DOHH2 (cell line): ENCODE measurements around the gene ADAP1.

Experiments
- H3F3A ChIP-seq: fragments of 200-600 bp; sonication (generic), shearing (Covaris generic); 2 replicates; pipeline ENCODE4 v1.6.0; 2016; ENCODE audit warnings: antibody characterized with exemption, mild to moderate bottlenecking; ENCODE audit not compliant: control insufficient read depth, insufficient read depth
- H3K27ac ChIP-seq: fragments of 200-600 bp; sonication (generic); 2 replicates; pipeline ENCODE4 v1.5.1; 2014; ENCODE audit warnings: low read depth, mild to moderate bottlenecking, low read length, moderate library complexity
- H3K27me3 ChIP-seq: fragments of 200-600 bp; sonication (generic); 2 replicates; pipeline ENCODE4 v1.6.1; 2014; ENCODE audit warnings: mild to moderate bottlenecking, low read length, mixed read lengths; ENCODE audit not compliant: control insufficient read depth
- H3K36me3 ChIP-seq: fragments of 200-600 bp; sonication (generic); 2 replicates; pipeline ENCODE4 v1.6.1; 2014; ENCODE audit warnings: mild to moderate bottlenecking, low read length, moderate library complexity, mixed read lengths; ENCODE audit not compliant: control insufficient read depth
- H3K4me1 ChIP-seq: fragments of 200-600 bp; sonication (generic); 2 replicates; pipeline ENCODE4 v1.6.1; 2014; ENCODE audit warnings: mild to moderate bottlenecking, low read length, mixed read lengths; ENCODE audit not compliant: control insufficient read depth
- H3K4me2 ChIP-seq: fragments of 200-600 bp; sonication (generic); 2 replicates; pipeline ENCODE4 v1.6.0; 2014; ENCODE audit warnings: mild to moderate bottlenecking, low read length, moderate library complexity
- H3K4me3 ChIP-seq: fragments of 200-600 bp; sonication (generic); 2 replicates; pipeline ENCODE4 v1.5.1; 2014; ENCODE audit warnings: mild to moderate bottlenecking, low read length, mixed read lengths
- H3K79me2 ChIP-seq: fragments of 200-600 bp; sonication (generic); 2 replicates; pipeline ENCODE4 v1.6.1; 2014; ENCODE audit warnings: mild to moderate bottlenecking, low read length, mixed read lengths; ENCODE audit not compliant: control insufficient read depth
- H3K9me2 ChIP-seq: fragments of 200-600 bp; sonication (generic); replicated peaks from 2 replicates; pipeline ENCODE4 v1.6.1; 2014; ENCODE audit warnings: mild to moderate bottlenecking, low read length, mixed read lengths; ENCODE audit not compliant: control insufficient read depth
- H3K9me3 ChIP-seq: fragments of 200-600 bp; sonication (generic); 2 replicates; pipeline ENCODE4 v1.6.1; 2014; ENCODE audit warnings: antibody characterized with exemption, low read length, mixed read lengths; ENCODE audit not compliant: control insufficient read depth, insufficient read depth
- H4K20me1 ChIP-seq: fragments of 200-600 bp; sonication (generic); 2 replicates; pipeline ENCODE4 v1.6.0; 2014; ENCODE audit warnings: low read depth, mild to moderate bottlenecking, antibody characterized with exemption, low read length, moderate library complexity; ENCODE audit not compliant: control insufficient read depth, insufficient read depth
- EZH2phosphoT487 ChIP-seq: fragments of 200-600 bp; sonication (generic); IDR thresholded peaks from 2 replicates; pipeline ENCODE4 v1.6.1; 2017; ENCODE audit warnings: borderline replicate concordance, mild to moderate bottlenecking, antibody characterized with exemption, low read length, moderate library complexity, mixed read lengths
- TF ChIP-seq, protein P1 (sequence below): fragments of 200-600 bp; sonication (generic); IDR thresholded peaks from one replicate; pipeline ENCODE4 v1.5.1; 2014; ENCODE audit warnings: antibody characterized with exemption, mild to moderate bottlenecking, low read depth, low read length; ENCODE audit not compliant: poor library complexity, severe bottlenecking

The ADAP1 gene

DNA sequence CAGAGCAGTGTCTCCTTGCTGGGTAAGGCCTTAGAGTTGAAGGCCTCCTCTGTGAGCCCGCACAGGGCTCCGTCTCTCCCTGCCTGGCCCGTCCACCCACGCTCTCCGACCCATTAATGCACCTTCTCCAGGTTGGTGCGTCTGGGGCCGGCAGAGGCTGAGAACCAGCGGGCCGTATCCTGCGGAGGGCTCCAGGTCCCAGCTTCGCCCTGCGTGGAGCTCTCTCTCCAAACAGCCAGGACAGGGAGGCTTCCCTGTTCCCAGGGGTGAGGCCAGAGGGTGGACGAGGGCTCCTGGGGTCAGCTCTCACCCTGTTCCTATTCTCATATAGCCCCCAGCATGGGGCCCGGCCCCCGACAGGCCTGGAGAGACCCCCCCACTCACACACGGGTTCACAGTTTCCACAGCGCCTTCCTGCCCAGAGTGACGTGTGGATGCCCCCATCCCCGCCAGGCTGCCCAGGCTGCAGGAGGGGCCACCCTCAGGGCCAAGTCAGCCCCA is 43.5 kb downstream of the ADAP1 start:
- no peak overlapping the region for H3K27ac ChIP-seq
- H3K9me2 ChIP-seq = no peaks in the 10 kb centered on the region
- peak overlapping the region; percentile 61; the same call in 1 of the 2 replicates for H3K4me2 ChIP-seq

DNA sequence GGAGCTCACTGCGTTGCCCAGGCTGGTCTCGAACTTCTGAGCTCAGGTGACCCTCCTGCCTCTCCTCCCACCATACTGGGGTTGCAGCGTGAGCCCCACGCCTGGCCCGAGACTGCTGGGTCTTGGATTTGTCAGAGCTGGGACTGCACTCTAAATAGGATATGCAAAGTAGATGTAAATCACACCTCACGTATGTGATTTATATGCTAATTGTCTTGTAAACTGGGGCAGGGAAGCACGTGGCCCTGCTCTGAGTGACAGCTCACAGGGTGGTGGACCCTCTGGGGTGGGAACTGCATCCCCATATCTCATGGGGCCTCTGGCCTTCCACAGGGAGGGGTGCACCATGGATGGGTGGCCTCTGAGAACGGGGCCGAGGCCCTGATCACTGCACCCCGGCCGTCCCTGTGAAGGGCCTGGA is 44.0 kb downstream of the ADAP1 start:
- H4K20me1 ChIP-seq = 0 out of 2 replicates have a peak, but pooled peaks cover 12% of the 10 kb centered on the region
- H3K79me2 ChIP-seq = no peaks in the 10 kb centered on the region
- peak overlapping the region; percentile 61 for H3K4me2 ChIP-seq
- H3F3A ChIP-seq = no peaks in the 10 kb centered on the region
- H3K4me1 ChIP-seq = peaks cover 34% of the 10 kb centered on the region
- H3K36me3 ChIP-seq = no peaks in the 10 kb centered on the region
- peaks cover 28% of the 10 kb centered on the region for H3K27me3 ChIP-seq
- H3K9me3 ChIP-seq = no peaks in the 10 kb centered on the region
- TF ChIP-seq EZH2phosphoT487 = no peak
- TF ChIP-seq, protein P1, sequence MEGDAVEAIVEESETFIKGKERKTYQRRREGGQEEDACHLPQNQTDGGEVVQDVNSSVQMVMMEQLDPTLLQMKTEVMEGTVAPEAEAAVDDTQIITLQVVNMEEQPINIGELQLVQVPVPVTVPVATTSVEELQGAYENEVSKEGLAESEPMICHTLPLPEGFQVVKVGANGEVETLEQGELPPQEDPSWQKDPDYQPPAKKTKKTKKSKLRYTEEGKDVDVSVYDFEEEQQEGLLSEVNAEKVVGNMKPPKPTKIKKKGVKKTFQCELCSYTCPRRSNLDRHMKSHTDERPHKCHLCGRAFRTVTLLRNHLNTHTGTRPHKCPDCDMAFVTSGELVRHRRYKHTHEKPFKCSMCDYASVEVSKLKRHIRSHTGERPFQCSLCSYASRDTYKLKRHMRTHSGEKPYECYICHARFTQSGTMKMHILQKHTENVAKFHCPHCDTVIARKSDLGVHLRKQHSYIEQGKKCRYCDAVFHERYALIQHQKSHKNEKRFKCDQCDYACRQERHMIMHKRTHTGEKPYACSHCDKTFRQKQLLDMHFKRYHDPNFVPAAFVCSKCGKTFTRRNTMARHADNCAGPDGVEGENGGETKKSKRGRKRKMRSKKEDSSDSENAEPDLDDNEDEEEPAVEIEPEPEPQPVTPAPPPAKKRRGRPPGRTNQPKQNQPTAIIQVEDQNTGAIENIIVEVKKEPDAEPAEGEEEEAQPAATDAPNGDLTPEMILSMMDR = no peak
- H3K27ac ChIP-seq = no peak overlapping the region
- peak overlapping the region; percentile 44 for H3K4me3 ChIP-seq
- H3K9me2 ChIP-seq = no peaks in the 10 kb centered on the region

More for the DNA sequence above, 43.5 kb downstream of the ADAP1 start:
- no peaks in the 10 kb centered on the region for H3K9me3 ChIP-seq
- H3K27me3 ChIP-seq = peaks cover 28% of the 10 kb centered on the region
- H4K20me1 ChIP-seq = 0 out of 2 replicates have a peak, but pooled peaks cover 12% of the 10 kb centered on the region
- no peaks in the 10 kb centered on the region for H3F3A ChIP-seq
- peaks cover 34% of the 10 kb centered on the region for H3K4me1 ChIP-seq
- H3K79me2 ChIP-seq = no peaks in the 10 kb centered on the region
- no peaks in the 10 kb centered on the region for H3K36me3 ChIP-seq
- no peak overlapping the region for H3K4me3 ChIP-seq
- TF ChIP-seq, protein P1 = no peak
- no peak for TF ChIP-seq EZH2phosphoT487

DNA sequence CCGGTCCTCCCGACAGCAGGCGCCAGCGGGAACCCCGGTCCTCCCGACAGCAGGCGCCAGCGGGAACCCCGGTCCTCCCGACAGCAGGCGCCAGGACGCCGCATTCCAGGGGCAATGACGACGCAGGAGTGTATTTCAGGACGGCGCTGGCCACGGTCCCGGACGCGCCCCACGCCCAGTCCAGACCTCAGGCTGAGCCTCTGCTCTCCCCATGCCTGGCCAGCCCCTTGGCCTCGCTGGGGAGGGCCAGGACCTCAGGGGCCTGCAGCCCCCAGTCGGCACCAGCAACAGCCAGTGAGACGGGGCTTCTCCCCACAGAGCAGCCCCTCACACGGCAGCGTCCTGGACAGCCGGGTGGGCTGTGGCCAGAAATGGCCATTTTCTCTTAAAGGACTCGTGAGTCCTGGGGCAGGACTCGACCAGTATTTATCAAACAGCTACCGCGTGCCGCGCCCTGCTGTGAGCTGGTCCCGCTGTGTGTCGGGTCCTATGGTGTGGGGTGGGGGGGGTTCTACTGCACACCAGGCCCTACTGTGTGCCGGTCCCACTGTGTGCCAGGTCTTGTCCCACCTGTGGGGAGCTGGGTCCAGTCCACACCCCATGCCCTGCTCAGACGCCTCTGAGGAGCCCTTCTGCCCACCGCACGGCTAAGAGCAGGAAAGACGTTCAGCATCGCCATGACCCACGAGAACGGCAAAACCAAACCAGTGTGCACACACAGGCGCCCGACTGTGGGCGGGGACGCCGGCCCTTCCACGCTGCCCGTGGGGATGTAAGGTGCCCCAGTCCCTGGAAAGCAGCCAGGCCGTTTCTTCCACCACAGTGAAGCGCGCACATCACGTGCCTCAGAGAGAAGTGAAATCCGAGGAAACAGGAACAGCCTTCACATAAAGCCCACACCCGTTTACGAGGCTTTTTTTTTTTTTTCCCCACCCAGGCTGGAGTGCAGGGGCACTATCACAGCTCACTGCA is 44.8 kb downstream of the ADAP1 start:
- Histone ChIP-seq H3K27me3 (peaks cover 32% of the 10 kb centered on the region), H3K9me2 (no peaks in the 10 kb centered on the region), H3K4me2 (peak overlapping the region; percentile 61), H4K20me1 (0 out of 2 replicates have a peak, but pooled peaks cover 12% of the 10 kb centered on the region), H3K9me3 (no peaks in the 10 kb centered on the region), H3K36me3 (no peaks in the 10 kb centered on the region), H3K4me1 (peaks cover 34% of the 10 kb centered on the region), H3K79me2 (no peaks in the 10 kb centered on the region), H3F3A (no peaks in the 10 kb centered on the region), H3K4me3 (peak overlapping the region; percentile 44), H3K27ac (no peak overlapping the region)
- no peak; the same call in 1 of the 2 replicates for TF ChIP-seq EZH2phosphoT487
- TF ChIP-seq, protein P1 = no peak
